ENCODE data around the gene TFDP1. TPM values are rescaled to one million over a fixed set of nuclear protein-coding genes. Genes with fewer than 3 reads are reported as not detected.
"Not testable (repeated sequence)": the region's sequence is repeated elsewhere in the genome, so short reads cannot be mapped to it uniquely, and the experiment has no call there.

The TFDP1 gene
- polyA plus RNA-seq, 3 donors, result 81.7 to 87.4 (median 85.3) TPM

GRCh38 chr13:113563511-113563910 is 21.0 kb upstream of the TFDP1 start:
- not testable (repeated sequence) for DNase-seq

DNA sequence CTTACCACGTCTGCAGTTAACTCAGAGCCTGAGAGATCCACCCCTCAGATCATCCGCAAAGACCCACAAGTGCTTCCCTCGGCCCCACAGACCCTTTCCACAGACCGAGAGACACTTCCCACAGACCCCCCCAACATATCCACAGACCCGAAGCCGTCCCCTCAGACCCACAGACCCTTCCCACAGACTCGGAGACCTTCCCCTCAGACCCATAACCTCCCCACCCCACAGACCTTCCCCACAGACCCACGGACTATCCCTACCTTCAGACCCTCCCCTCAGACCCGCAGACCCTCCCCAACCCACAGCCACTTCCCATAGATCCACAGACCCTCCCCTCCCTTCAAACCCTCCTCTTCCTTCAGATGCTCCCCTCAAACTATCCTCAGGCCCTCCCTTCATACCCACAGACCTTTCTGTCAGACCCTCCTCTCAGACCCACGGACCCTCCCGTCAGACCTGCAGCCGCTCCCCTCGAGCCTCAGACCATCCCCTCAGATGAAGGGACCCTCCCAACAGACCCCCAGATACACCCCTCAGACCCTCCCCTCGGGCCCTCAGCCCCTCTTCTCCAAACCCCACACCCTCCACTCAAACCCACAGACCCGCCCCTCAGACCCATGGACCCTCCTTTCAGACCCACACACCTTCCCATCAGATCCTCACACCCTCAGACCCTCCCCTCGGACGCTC is 20.1 kb upstream of the TFDP1 start:
- DNase-seq, result no peak

DNA sequence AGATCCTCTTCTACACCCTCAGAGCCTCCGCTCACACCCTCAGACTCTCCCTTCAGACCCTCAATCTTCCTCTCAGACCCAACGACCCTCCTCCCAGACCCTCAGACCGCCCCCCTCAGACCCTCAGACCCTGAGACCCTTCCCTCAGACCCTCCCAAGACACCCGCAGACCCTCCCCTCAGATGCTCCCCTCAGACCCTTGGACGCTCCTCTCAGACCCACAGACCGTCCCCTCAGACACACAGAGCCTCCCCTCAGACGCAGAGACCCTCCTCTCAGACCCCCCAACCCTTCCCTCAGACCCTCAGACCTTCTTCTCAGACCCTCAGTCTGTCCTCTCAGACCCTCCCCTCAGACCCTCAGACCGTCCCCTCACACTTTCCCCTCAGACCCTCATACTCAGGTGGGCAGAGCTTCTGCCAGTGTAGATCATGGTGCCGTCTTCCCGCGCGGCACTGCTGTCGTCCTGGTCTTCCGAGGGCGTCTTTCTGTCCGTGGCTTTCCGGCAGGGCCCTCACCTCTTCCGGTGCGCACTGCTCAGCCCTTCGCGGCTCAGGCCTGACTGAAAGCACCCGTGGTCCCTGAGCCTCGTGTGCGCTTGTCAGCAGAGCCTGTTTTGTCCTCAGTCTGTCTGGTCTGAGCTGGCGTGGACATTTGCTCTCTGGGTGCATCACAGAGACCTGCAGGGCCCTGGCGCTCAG is 18.9 kb upstream of the TFDP1 start:
- no peak for DNase-seq

DNA sequence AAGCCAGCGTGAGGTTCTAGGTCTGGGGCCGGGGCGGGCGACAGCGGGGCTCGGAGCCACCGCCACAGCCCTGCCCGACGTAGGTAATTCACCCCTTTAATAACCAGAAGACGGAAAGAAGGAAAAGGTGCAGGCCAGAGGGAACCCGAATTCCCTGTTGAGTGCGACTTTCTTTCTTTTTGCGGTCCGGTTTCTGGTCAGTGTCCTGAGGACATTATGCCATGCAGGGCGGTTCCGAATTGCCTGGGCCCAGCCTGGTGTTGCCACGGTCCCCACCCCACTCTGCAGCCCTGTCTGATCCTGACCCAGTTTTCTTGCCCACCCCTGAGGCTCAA is 18.4 kb upstream of the TFDP1 start:
- no peak for DNase-seq

DNA sequence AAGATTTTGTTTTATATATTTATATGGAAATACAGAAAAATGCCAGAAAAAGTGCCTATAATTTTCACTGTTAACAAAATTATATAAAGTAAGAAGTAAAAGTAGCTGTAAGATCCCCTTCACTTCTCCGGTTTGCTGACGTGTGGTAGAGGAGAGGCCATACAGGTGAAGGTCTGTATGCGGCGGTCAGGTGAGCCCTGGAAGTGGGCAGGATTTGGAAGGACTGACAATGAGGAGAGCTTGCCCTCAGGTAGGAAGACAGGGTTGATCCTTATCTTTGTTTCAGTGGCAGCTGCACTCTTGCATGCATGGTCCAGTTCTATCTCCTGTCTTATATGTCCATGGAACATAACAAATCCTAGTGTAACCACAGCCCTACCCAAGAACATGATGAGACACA is 16.9 kb upstream of the TFDP1 start:
- no peak for DNase-seq

GRCh38 chr13:113573065-113573464 is 11.5 kb upstream of the TFDP1 start:
- no peak for DNase-seq

DNA sequence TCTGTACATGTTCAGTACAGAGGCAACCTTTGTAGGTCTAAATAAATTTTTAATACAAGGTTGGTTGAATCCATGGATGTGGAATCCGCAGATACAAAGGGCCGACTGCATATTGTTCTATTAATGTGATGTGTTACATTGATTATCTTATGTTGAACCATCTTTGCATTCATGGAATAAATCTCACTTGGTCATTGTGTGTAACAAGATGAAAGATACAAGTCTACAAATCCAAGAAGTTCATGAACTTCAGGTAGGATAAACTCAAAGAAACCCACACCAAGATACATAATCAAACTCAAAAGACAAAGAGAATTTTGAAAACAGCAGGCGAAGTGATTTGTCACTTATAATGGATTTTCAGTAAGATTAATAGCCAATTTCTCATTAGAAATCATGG is 8.0 kb upstream of the TFDP1 start:
- DNase-seq, result no peak

DNA sequence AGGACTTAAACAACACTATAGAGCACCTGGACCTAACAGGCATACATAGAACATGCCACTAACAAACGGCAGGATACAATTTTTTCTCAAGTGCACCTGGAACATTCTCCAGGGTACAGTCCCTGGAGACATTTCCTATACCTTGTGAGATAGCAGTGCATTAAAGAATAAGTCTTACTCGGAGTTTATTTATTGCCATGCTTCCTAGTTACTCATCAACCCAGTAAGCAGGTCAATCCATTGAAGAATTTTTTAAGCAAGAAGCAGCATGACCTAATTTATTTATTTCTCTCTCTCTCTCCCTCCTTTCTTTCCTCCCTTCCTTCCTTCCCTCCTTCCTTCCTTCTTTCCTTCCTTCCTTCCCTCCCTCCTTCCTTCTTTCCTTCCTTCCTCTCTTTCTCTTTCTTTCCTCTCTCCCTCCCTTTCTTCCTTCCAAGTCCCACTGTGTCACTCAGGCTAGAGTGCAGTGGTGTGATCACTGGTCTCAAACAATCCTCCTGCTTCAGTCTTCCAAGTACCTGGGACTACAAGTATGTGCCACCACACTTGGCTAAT is 6.6 kb upstream of the TFDP1 start:
- no peak for DNase-seq

- DNase-seq, result no peak
Observed at GRCh38 chr13:113579686-113580085, 4.9 kb upstream of the TFDP1 start.

DNA sequence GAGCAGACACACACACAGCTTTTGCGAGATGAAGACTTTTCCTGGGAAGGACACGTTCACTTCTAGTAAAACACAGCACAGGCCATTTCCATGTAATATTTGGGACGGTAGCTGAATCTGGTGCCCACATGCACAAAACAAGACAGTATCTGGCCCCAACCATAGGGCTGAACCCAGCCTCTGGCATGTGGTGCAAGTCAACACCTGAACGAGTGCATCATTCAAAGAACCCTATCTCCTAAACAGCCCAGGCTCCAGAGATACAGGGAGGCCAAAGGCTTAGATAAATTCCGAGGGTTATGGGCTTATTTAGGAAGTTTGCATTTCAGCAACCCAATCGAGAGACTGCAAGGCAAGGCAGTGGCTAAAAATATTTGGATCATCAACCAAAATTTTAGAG is 2.7 kb upstream of the TFDP1 start:
- DNase-seq, result no peak

- DNase-seq, result no peak
Observed at GRCh38 chr13:113582841-113583631, 1.5 kb upstream of the TFDP1 start.

GRCh38 chr13:113584870-113585671 is 518 bp downstream of the TFDP1 start:
- DNase-seq, result no peak

DNA sequence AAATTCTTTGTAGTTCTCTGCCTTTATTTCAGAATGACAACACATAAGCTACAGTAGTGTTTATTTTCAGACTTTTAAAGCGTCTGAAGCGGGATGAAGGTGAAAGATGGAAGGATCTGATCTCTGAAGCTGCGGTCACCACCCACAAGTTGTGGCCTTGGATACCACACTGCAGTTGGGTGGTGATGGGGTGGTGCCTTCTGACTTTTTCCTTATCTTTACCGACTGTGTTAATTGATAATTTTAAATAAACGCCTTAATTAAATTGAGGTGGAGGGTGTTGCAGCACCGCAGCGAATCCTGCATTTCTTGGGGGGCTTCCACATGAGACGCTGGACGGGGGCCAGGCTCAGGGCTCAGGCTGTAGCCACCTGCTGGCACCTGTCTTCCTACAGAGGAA is 1.3 kb downstream of the TFDP1 start:
- no peak for DNase-seq

- DNase-seq, result no peak
Observed at GRCh38 chr13:113586661-113587479, 2.3 kb downstream of the TFDP1 start.

- no peak for DNase-seq
Observed at GRCh38 chr13:113588394-113589111, 4.0 kb downstream of the TFDP1 start.

DNA sequence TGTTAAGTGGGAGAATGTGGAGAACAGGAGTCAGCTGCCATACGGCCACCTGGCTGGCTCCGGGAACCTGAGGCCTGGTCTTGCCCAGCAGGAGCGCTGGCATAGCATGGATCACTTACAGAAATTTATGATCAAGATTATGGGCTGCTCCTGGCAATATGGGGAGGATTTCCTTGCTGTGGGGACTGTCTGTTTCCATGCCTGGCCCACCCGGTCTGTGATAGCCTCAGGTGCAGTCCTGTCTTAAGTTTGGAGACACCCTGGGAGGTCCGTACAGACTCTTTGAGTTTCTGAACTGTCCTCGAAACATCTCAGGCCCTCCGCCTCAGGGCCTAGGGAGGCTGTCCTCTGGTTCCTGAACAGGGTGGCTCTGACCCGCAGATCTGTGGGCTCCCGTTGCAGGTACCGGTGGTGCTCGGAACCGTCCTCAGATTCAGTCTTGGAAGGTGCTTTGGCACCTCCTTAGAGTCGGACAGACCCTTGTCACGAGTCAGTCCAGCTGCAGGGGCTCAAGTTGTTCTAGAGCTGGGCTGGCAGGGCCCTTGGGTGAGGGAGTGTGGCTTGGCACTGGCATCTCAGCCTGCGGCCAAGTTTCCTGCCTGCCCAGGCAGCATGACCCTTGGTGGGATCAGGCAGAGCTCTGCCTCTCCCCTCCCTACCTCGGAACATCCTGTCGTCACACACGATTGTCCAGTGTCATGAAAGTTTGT is 4.9 kb downstream of the TFDP1 start:
- no peak for DNase-seq

GRCh38 chr13:113589961-113590339 is 5.4 kb downstream of the TFDP1 start:
- no peak for DNase-seq

- DNase-seq, result no peak
Observed at GRCh38 chr13:113591750-113592149, 7.2 kb downstream of the TFDP1 start.

- DNase-seq, result no peak
Observed at GRCh38 chr13:113592571-113592970, 8.0 kb downstream of the TFDP1 start.
